Endothelial cell of umbilical vein (primary cell): Measurements from ENCODE around the gene TNNT3. TPM values are rescaled to one million over a fixed set of nuclear protein-coding genes. Genes with fewer than 3 reads are reported as not detected.

Experiments used
- BruUV-seq: library from RNA; stranded (reverse); fragments of 400-500 nt; replicated peaks from 2 replicates; lab custom pipeline; 2021; lab: Mats Ljungman, UMichigan
- CTCF ChIA-PET: fragments of 300-600, 350-600 bp; sonication (Branson Sonifier 250); formaldehyde crosslinking; loops from one replicate; lab custom pipeline; 2021; ENCODE audit warnings: antibody characterized with exemption, inconsistent platforms; lab: Charles Lee
- POLR2A ChIA-PET: fragments of 300-600, 350-600 bp; sonication (Branson Sonifier 250); formaldehyde crosslinking; loops from one replicate; lab custom pipeline; 2021; ENCODE audit warnings: antibody characterized with exemption, inconsistent platforms; lab: Charles Lee
- DNase-seq: peaks from one replicate; pipeline ENCODE4 v3.0.0-alpha.2; 2011; ENCODE audit warnings: low read depth, low spot score
- FAIRE-seq: peaks from 2 replicates; lab custom pipeline; 2011; peaks lifted over from hg19 to GRCh38; lab: Jason Lieb, UNC
- H2AFZ ChIP-seq: 2 replicates; pipeline ENCODE4 v1.6.0; 2012; ENCODE audit warnings: low read depth, low read length, control low read depth, inconsistent platforms
- H3K27ac ChIP-seq: 2 replicates; pipeline ENCODE4 v1.5.1; 2011; ENCODE audit warnings: low read depth, mild to moderate bottlenecking, control low read depth, low read length, moderate library complexity; ENCODE audit not compliant: insufficient read depth
- H3K27me3 ChIP-seq, 2 experiments: 2 replicates each; pipeline versions ENCODE4 v1.6.0 to v1.6.1; 2011; ENCODE audit warnings: low read length in 2 of 2, mixed read lengths in 1 of 2; ENCODE audit not compliant: control insufficient read depth in 2 of 2, insufficient read depth in 2 of 2
- H3K36me3 ChIP-seq, 2 experiments: 2 replicates in 1 of 2; 3 replicates in 1 of 2; pipeline ENCODE4 v1.5.1; 2011; ENCODE audit warnings: low read length in 2 of 2, mild to moderate bottlenecking in 1 of 2, moderate library complexity in 1 of 2; ENCODE audit not compliant: control insufficient read depth in 2 of 2, insufficient read depth in 2 of 2; ENCODE audit errors: extremely low read depth in 1 of 2
- H3K4me1 ChIP-seq: 3 replicates; pipeline ENCODE4 v1.5.1; 2011; ENCODE audit warnings: mild to moderate bottlenecking, low read length; ENCODE audit not compliant: control insufficient read depth, insufficient read depth; ENCODE audit errors: extremely low read depth
- H3K4me2 ChIP-seq: 2 replicates; pipeline ENCODE4 v1.6.1; 2011; ENCODE audit warnings: low read length, control low read depth, mixed read lengths; ENCODE audit not compliant: insufficient read depth
- H3K4me3 ChIP-seq, 3 experiments: fragments of 200-600 bp in 1 of 3; sonication (generic), shearing (Covaris generic) in 1 of 3; replicated peaks in 1 of 3; 2 replicates each; pipeline ENCODE4 v1.5.1; 2011 to 2016; ENCODE audit warnings: control low read depth in 3 of 3, low read length in 3 of 3, mild to moderate bottlenecking in 2 of 3, inconsistent platforms in 1 of 3, low read depth in 1 of 3, moderate library complexity in 1 of 3; ENCODE audit not compliant: insufficient read depth in 1 of 3
- H3K79me2 ChIP-seq: 2 replicates; pipeline ENCODE4 v1.6.0; 2012; ENCODE audit warnings: low read length, inconsistent platforms; ENCODE audit not compliant: control insufficient read depth, insufficient read depth
- H3K9ac ChIP-seq: replicated peaks from 2 replicates; pipeline ENCODE3; 2011; ENCODE audit warnings: low read length, control low read depth; ENCODE audit not compliant: insufficient read depth; ENCODE audit errors: extremely low read depth
- H3K9me1 ChIP-seq: replicated peaks from 3 replicates; pipeline ENCODE4 v1.6.0; 2011; ENCODE audit warnings: mild to moderate bottlenecking, low read length; ENCODE audit not compliant: control insufficient read depth, insufficient read depth; ENCODE audit errors: extremely low read depth
- H3K9me3 ChIP-seq: replicated peaks from 2 replicates; pipeline ENCODE4 v1.5.1; 2012; ENCODE audit warnings: low read length, inconsistent platforms; ENCODE audit not compliant: control insufficient read depth, insufficient read depth
- H4K20me1 ChIP-seq: replicated peaks from 2 replicates; pipeline ENCODE3; 2011; ENCODE audit warnings: mild to moderate bottlenecking, low read length; ENCODE audit not compliant: control insufficient read depth, insufficient read depth; ENCODE audit errors: extremely low read depth
- CTCF ChIP-seq, 2 donors: IDR thresholded peaks; 1 replicate in 1 of 2; 2 replicates in 1 of 2; pipeline ENCODE4 v1.5.1; 2011; ENCODE audit warnings: low read length in 2 of 2, mild to moderate bottlenecking in 2 of 2, moderate library complexity in 2 of 2, control low read depth in 1 of 2, inconsistent platforms in 1 of 2, low read depth in 1 of 2; ENCODE audit not compliant: insufficient read depth in 1 of 2; ENCODE audit errors: extremely low read depth in 1 of 2
- EZH2 ChIP-seq: IDR thresholded peaks from 2 replicates; pipeline ENCODE4 v1.6.1; 2012; ENCODE audit warnings: borderline replicate concordance, low read depth, mild to moderate bottlenecking, moderate library complexity, low read length, inconsistent platforms; ENCODE audit not compliant: severe bottlenecking
- FOS ChIP-seq: IDR thresholded peaks from 2 replicates; pipeline ENCODE4 v1.6.1; 2011; ENCODE audit warnings: mild to moderate bottlenecking, low read length, moderate library complexity, borderline replicate concordance; ENCODE audit not compliant: insufficient read depth
- GATA2 ChIP-seq: IDR thresholded peaks from 2 replicates; pipeline ENCODE4 v1.7.0; 2011; ENCODE audit warnings: low read depth, mild to moderate bottlenecking, moderate library complexity, mixed read lengths, low read length; ENCODE audit not compliant: insufficient read length, insufficient read depth
- JUN ChIP-seq: IDR thresholded peaks from 2 replicates; pipeline ENCODE4 v1.6.1; 2011; ENCODE audit warnings: borderline replicate concordance, low read depth; ENCODE audit not compliant: insufficient read length, insufficient read depth
- MAX ChIP-seq: IDR thresholded peaks from 2 replicates; pipeline ENCODE4 v1.6.1; 2011; ENCODE audit not compliant: insufficient read depth, insufficient read length
- MYC ChIP-seq: IDR thresholded peaks from one replicate; pipeline ENCODE4 v1.6.1; 2011; ENCODE audit warnings: mild to moderate bottlenecking, low read depth, low read length
- POLR2A ChIP-seq: IDR thresholded peaks from 2 replicates; pipeline ENCODE4 v1.6.1; 2012; ENCODE audit warnings: low read depth, mild to moderate bottlenecking, control low read depth, low read length
- POLR2AphosphoS5 ChIP-seq: IDR thresholded peaks from 2 replicates; pipeline ENCODE4 v1.6.1; 2012; ENCODE audit warnings: low read depth, mild to moderate bottlenecking, control low read depth, low read length, moderate library complexity; ENCODE audit not compliant: insufficient read depth
- dilution Hi-C: fragments of 300-500 bp; cut with MboI; formaldehyde crosslinking; loops from one replicate; pipeline ENCODE4 v1.15.0; 2019; ENCODE audit warnings: low sequenced_read_pairs; ENCODE audit not compliant: extremely low pct_ligation_motif_present
- intact Hi-C: fragments of 100-400 bp; cut with micrococcal nuclease; formaldehyde crosslinking; loops from one replicate; pipeline ENCODE4 v1.10.0; 2022
- polyA plus RNA-seq, 4 experiments: library from polyadenylated mRNA; depleted of rRNA in 3 of 4; stranded (reverse) in 3 of 4; unstranded in 1 of 4; fragments of >200 nt; gene quantifications; 2 replicates each; pipeline versions ENCODE4 v1.2.1 to v1.2.3, GENCODE V29; 2011 to 2012; ENCODE audit warnings: missing spikeins in 1 of 4
- total RNA-seq: library from RNA; stranded (reverse); gene quantifications from 2 replicates; pipeline ENCODE4 v1.2.3, GENCODE V29; 2021

TNNT3 gene
- total and polyA plus RNA-seq, 2 donors (not counting 3 experiments of a cell fraction or from before 2014, with no cell fraction given) = not detected

DNA sequence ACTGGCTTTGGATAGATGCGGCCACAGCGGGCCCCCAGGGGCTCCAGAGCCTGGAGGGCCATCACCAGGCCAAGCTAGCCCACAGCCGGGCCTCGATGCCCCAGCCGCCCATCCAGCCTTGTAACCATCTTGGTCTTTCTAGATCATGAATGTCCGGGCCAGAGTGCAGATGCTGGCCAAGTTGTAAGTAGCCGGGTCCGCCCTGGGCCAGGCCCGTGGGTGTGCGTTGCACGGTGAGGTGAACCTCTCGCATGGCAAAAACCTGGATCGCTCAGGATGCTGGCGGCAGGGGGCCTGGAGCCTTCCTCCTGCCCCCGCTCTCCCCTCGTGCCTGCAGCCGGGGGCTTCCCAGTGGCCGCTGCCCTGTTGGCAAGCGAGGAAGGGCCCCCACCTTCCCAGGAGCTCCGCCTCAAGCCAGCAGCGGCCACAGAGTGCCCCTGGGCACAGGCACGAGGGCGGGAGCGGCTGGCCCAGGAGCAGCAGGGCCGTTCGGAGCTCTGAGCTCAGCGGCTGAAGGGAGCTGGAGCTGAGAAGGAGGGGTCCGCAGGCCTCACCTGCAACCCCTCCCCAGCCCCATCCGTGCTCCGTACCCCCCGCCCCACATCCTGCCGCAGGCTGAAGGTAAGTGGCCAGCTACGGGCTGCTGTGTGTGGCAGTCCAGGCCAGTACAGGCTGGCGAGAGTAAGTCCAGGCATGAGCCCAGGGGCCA lies 16.7 kb downstream of the TNNT3 start:
- Histone ChIP-seq H3K9me1 (no peaks in the 10 kb centered on the region), H3K36me3 (no peaks in the 10 kb centered on the region), H3K27ac (no peak overlapping the region), H3K27me3 (no peaks in the 10 kb centered on the region), H3K4me3 (no peak overlapping the region), H3K9me3 (no peaks in the 10 kb centered on the region), H3K4me2 (no peak overlapping the region), H3K9ac (no peak overlapping the region), H2AFZ (no peak overlapping the region), H3K4me1 (no peaks in the 10 kb centered on the region), H4K20me1 (no peaks in the 10 kb centered on the region), H3K79me2 (no peaks in the 10 kb centered on the region)
- TF ChIP-seq POLR2A (no peak), JUN (no peak), CTCF (IDR thresholded peaks at IDR 0.05; ENCODE audit: extremely low read depth in 1 of 2, insufficient read depth in 1 of 2, low read depth in 1 of 2, low read length in 2 of 2) (no peak), EZH2 (no peak), MYC (no peak), GATA2 (no peak), FOS (no peak), MAX (no peak), POLR2AphosphoS5 (no peak)
- no peak for DNase-seq
- ChIA-PET POLR2A (no interaction called here), CTCF (interaction anchor here (1.8 kb wide), 1 partner anchor 242 kb away, joined by 4 read pairs; no protein-coding TSS in a partner anchor)
- intact Hi-C loops = loop anchor here (2.0 kb wide), 1 partner anchor 27 kb away; no protein-coding TSS in a partner anchor
- no TSS peak for BruUV-seq
- FAIRE-seq = no peak
- dilution Hi-C loops = no loop called here
